IPS-15b (cell line): ENCODE data around the gene ELMO1.

Experiments used
- H3K27me3 ChIP-seq: one replicate; pipeline ENCODE4 v1.6.1; 2013; ENCODE audit warnings: low read length; ENCODE audit not compliant: control insufficient read depth, insufficient read depth
- H3K36me3 ChIP-seq: one replicate; pipeline ENCODE4 v1.6.1; 2013; ENCODE audit warnings: low read length; ENCODE audit not compliant: control insufficient read depth, insufficient read depth
- H3K4me1 ChIP-seq: one replicate; pipeline ENCODE4 v1.6.1; 2013; ENCODE audit warnings: mild to moderate bottlenecking, low read length; ENCODE audit not compliant: control insufficient read depth, insufficient read depth
- H3K4me3 ChIP-seq: one replicate; pipeline ENCODE4 v1.5.1; 2013; ENCODE audit warnings: low read depth, low read length
- H3K9ac ChIP-seq: one replicate; pipeline ENCODE4 v1.6.1; 2013; ENCODE audit warnings: low read depth, mild to moderate bottlenecking, low read length
- H3K9me3 ChIP-seq: one replicate; pipeline ENCODE4 v1.6.1; 2013; ENCODE audit warnings: mild to moderate bottlenecking, low read length; ENCODE audit not compliant: control insufficient read depth, insufficient read depth

Gene ELMO1

DNA sequence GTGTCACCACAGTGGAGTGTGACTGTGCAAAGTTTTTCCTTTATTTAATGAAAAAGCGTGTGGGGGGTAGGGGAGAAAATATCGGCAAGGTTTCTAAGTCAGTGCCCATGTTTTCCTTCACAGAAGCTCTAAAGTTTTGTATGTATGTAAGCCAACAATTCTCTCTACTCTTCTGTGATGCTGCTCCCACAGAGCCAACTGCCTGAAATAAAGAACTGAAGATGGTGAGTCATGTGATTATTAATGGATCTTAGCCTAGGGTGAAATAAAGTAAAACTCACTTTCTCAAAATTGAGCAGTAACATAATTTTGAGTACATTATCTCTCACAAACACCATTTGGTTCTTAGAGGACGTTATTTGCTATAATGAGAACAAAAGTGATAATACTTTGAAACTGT, 143.7 kb downstream of the ELMO1 start:
- Histone ChIP-seq H3K4me1 (peaks cover 2% of the 10 kb centered on the region), H3K9me3 (no peaks in the 10 kb centered on the region), H3K4me3 (no peak overlapping the region), H3K36me3 (no peaks in the 10 kb centered on the region), H3K27me3 (no peaks in the 10 kb centered on the region), H3K9ac (no peak overlapping the region)

DNA sequence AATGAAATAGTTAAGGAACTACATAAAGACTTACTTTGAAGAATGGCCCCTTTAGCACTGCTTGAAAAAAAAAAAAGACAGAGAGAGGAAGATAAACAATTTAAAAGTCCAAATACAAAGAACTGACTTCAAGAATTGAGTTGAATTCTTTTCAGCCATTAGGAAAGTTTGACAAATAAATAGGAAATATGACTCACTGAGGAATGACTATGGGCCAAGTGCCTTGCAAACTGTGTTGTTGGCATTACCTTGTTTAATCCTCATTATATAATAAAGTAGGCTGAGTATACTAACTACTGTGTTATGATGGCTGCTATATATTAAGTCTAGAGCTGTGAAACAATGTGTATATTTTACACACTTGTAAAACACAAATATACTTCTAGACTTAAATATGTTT, 151.1 kb downstream of the ELMO1 start:
- Histone ChIP-seq H3K9ac (no peak overlapping the region), H3K36me3 (no peaks in the 10 kb centered on the region), H3K9me3 (no peaks in the 10 kb centered on the region), H3K4me1 (no peaks in the 10 kb centered on the region), H3K4me3 (no peak overlapping the region), H3K27me3 (no peaks in the 10 kb centered on the region)

DNA sequence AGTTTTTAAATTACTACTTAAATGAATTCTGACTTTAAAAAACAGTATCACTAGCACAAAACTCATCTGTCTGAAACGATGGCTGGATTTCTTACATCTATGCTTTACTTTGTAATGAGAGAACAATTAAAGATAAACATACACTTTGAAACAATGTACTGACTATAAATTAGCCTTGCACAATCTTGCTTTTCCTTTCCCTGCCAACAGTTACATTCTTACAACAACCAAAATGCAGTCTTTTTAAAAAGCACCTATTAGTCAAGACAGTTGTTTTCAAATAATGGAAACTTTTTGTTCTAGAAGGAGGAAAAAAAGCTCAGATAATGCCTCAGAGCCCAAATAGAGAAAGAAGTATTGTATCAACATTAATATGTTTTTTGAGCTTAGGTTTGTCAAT, 153.3 kb downstream of the ELMO1 start:
- Histone ChIP-seq H3K4me3 (no peak overlapping the region), H3K9me3 (no peaks in the 10 kb centered on the region), H3K4me1 (no peaks in the 10 kb centered on the region), H3K9ac (no peak overlapping the region), H3K36me3 (no peaks in the 10 kb centered on the region), H3K27me3 (no peaks in the 10 kb centered on the region)

DNA sequence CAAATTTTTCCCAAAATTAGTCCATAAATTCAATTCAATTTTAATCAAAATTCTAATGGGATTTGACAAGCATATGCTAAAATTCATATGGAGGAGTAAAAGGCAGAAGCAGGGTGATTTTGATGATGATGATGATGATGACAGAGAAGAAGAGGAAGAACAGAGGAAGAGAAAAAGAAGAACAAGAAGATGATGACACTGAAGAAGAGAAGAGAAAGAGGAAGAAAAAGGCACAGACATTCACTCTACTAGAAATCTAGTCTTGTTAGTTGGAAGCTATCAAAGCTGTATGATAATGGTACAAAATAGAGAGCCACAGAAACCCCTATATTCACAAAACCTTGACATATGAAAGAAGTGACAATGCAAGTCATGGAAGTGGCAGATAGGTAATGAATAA, 157.9 kb downstream of the ELMO1 start:
- no peaks in the 10 kb centered on the region for H3K27me3 ChIP-seq
- H3K4me1 ChIP-seq: no peaks in the 10 kb centered on the region
- no peaks in the 10 kb centered on the region for H3K36me3 ChIP-seq
- H3K4me3 ChIP-seq: no peak overlapping the region
- no peaks in the 10 kb centered on the region for H3K9me3 ChIP-seq
- H3K9ac ChIP-seq: no peak overlapping the region

DNA sequence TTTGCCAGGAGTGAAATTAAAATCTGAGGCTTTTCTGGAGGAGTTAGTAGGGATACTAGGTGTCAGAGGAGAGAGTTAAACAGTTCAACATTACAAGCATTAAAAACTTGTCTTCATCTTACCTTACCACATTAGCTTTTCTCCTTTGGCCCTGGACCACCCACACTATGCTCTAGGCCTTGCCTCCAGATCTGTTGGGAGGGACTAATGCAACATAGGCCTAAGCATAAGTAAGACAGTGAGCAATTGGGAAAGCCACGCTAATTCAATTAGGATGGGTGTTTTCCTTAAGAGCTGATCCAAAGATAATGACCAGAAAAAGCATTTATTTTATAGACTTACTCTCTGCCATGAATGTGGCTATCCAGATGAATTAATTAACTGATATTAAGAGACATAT, 158.9 kb downstream of the ELMO1 start:
- H3K36me3 ChIP-seq: no peaks in the 10 kb centered on the region
- H3K4me1 ChIP-seq: peaks cover 2% of the 10 kb centered on the region
- H3K4me3 ChIP-seq: no peak overlapping the region
- H3K27me3 ChIP-seq: no peaks in the 10 kb centered on the region
- H3K9ac ChIP-seq: no peak overlapping the region
- H3K9me3 ChIP-seq: no peaks in the 10 kb centered on the region

DNA sequence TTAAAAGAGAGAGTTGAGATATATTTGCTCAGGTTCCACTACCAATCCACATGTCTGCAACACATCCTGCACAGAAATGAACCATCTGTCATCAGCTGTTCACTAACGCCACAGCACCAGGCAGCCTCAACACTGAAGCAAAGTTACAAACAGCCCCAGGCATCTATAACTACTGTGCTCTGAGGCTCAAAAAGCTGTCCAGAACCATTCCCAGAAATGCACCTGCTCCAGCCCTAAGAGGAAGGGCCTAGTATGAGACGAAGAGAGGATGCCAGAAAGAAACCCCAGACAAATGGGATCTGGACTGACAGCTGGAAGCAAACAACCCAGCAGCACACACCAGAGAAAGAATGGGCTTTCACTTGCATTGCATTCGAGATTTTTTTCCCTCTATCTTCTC, 159.3 kb downstream of the ELMO1 start:
- no peaks in the 10 kb centered on the region for H3K36me3 ChIP-seq
- no peak overlapping the region for H3K4me3 ChIP-seq
- no peak overlapping the region for H3K9ac ChIP-seq
- H3K4me1 ChIP-seq: peaks cover 2% of the 10 kb centered on the region
- no peaks in the 10 kb centered on the region for H3K9me3 ChIP-seq
- H3K27me3 ChIP-seq: no peaks in the 10 kb centered on the region

DNA sequence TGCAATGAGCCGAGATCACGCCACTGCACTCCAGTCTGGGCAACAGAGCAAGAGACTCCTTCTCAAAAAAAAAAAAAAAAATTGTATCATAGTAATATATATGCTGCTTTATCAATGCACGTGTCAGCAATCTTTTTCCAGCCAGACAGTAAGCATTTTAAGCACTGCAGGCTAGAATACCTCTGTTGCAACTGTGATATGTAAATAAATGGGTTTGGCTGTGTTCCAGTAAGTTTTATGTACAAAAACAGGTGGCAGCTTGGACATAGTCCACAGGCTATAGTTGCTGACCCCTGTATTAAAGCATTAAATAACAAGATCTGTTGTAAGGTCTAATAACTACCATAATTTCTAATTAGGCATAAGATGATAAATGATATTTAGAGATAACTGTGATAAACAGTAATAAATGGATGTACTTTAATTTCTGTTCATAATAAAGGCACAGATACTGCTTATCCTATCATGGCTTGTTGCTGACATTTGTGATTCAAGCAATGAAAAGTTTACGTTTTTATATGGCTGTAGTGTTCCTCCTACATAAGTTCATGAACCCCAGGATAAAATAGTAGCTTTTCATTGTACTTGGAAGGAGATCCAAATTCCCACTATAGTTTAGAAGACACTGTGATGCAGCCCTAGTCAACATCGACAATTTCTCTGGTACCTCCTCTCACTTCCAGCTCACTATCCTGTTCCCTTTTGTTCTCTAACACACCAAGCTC, 161.4 kb downstream of the ELMO1 start:
- Histone ChIP-seq H3K9ac (no peak overlapping the region), H3K4me1 (peaks cover 2% of the 10 kb centered on the region), H3K9me3 (no peaks in the 10 kb centered on the region), H3K36me3 (no peaks in the 10 kb centered on the region), H3K4me3 (no peak overlapping the region), H3K27me3 (no peaks in the 10 kb centered on the region)

DNA sequence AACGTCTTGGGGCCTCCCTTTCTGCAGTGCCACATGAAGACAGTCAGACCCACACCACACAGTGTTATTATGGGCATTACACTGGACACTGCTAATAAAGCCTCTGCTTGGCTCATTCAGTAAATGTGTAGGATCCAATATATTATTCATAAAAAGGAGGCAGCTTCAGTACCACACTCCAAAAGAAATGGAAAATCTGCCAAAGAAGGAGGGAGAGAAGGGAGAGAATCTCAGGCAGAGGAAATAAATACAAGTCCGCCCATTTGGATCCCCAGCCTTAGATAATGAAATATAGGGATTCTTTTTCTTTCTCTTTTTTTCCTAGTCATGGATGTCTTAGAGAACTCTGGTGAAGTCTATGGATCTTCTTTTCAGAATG, 162.2 kb downstream of the ELMO1 start:
- Histone ChIP-seq H3K36me3 (no peaks in the 10 kb centered on the region), H3K4me3 (no peak overlapping the region), H3K27me3 (no peaks in the 10 kb centered on the region), H3K9me3 (no peaks in the 10 kb centered on the region), H3K9ac (no peak overlapping the region), H3K4me1 (peaks cover 3% of the 10 kb centered on the region)

DNA sequence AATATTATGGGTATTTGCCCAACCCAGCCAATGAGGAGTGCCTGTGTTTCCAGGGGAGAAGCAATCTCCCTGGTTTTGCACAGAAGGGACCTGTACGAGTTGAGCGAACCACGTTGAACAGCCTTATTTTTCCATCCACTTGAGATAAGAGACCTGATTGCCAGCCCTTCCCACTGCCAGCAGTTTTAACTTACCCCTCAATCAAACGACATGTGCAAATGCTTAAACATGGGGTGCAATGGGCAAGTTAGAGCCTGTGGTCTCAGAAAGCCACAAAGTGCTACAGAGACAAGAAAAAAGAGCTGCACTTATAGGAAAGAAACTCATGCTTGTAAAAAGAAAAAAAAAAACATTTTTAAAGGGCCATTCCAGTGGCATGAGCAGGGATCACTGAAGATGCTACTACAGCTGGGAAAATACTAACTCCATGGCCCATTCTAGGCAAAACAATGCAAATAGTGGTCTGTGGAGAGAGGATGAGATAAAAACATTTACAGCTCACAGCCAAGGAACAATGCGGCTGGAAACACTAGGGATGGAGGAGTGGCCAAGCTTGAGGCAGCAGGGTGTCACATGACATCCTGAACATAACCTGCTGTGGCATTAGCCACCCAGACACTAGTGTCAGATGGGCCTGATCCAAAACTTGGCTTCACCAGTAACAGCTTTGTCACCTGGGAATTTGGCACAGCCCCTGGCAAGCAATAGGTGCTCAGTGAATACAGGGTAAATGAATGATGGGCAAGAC, 162.8 kb downstream of the ELMO1 start:
- Histone ChIP-seq H3K9ac (no peak overlapping the region), H3K27me3 (no peaks in the 10 kb centered on the region), H3K36me3 (no peaks in the 10 kb centered on the region), H3K9me3 (no peaks in the 10 kb centered on the region), H3K4me1 (peaks cover 4% of the 10 kb centered on the region), H3K4me3 (no peak overlapping the region)

DNA sequence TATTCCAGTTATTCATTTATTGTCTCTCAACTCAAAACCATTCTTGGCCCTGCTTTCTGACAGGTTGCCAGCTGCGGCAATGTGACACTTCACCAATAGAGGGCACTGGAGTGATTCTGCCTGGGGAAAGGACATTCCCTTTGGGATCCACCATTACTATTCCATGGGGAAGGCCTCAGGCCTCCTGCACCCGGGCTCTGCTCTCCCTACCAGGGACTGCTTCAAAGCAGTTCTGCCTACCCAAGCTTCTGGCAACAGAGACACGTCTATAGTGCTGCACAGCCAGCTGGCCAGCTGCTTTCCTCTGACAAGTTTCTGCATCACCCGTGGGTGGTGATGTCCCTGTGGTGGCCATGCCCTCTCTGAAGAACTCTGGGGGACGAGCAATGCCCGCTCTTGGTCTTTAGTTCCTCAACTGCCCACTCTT, 163.8 kb downstream of the ELMO1 start:
- no peak overlapping the region for H3K4me3 ChIP-seq
- no peak overlapping the region for H3K9ac ChIP-seq
- no peaks in the 10 kb centered on the region for H3K36me3 ChIP-seq
- no peaks in the 10 kb centered on the region for H3K27me3 ChIP-seq
- H3K9me3 ChIP-seq: no peaks in the 10 kb centered on the region
- H3K4me1 ChIP-seq: peaks cover 4% of the 10 kb centered on the region

DNA sequence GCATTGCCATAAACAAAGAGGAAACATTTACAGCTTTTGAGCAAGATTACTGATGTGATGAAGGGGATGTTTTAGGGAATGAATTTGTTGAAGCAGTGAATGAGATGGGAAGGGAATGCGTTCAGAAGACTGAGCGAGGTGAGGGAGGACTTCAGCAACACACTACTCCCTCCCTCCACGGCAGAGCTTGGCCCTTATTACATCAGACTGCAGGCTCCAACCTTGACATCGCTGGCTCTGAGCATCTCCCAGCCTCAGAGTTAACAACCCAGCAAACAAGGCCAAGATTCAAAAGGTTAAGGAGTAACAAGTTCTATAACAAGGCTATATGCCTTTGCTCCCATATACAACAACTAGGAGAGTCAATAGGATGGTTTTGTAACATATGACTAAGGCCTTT, 164.4 kb downstream of the ELMO1 start:
- peaks cover 4% of the 10 kb centered on the region for H3K4me1 ChIP-seq
- no peak overlapping the region for H3K4me3 ChIP-seq
- H3K36me3 ChIP-seq: peaks cover 2% of the 10 kb centered on the region
- H3K27me3 ChIP-seq: no peaks in the 10 kb centered on the region
- no peak overlapping the region for H3K9ac ChIP-seq
- H3K9me3 ChIP-seq: no peaks in the 10 kb centered on the region

DNA sequence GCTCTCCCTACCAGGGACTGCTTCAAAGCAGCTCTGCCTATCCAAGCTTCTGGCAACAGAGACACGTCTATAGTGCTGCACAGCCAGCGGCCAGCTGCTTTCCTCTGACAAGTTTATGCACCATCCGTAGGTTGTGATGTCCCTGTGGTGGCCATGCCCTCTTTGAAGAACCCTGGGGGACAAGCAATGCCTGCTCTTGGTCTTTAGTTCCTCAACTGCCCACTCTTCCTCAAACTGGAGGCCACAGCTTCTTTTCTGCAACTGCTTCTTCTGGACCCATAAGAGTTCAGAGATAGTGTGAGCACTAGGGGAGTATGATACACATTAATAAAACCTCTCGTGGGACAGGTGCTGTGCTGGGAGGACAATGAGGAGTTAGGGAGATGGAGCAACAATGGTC, 164.9 kb downstream of the ELMO1 start:
- H3K9ac ChIP-seq: no peak overlapping the region
- no peak overlapping the region for H3K4me3 ChIP-seq
- peaks cover 4% of the 10 kb centered on the region for H3K4me1 ChIP-seq
- no peaks in the 10 kb centered on the region for H3K9me3 ChIP-seq
- H3K36me3 ChIP-seq: peaks cover 2% of the 10 kb centered on the region
- no peaks in the 10 kb centered on the region for H3K27me3 ChIP-seq
